ELF-1 (cell line): ENCODE data around the gene OXCT2.

Experiments
- DNase-seq: peaks from one replicate; pipeline ENCODE4 v3.0.0-alpha.2; 2016; ENCODE audit warnings: low read depth, low spot score

OXCT2 gene

DNA sequence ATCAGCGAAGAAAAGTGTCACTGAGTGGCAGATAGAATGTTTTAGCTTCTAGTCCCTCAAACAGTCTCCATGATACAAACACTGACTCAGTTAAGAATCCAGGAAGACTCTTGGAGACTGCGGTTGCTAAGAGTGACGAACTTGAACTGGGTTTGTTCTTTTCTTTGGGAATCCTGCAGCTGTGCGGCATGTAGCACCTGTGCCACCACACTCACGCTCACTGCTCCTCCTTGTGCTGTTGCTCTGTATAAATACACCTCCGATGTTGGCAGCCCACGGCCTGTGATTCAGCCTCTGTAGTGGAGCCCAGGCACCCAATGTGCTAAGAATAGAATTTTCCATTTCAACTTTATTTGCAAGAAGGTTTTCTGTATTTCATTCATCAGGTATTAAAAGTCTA, 38.0 kb downstream of the OXCT2 start:
- DNase-seq = no peak

DNA sequence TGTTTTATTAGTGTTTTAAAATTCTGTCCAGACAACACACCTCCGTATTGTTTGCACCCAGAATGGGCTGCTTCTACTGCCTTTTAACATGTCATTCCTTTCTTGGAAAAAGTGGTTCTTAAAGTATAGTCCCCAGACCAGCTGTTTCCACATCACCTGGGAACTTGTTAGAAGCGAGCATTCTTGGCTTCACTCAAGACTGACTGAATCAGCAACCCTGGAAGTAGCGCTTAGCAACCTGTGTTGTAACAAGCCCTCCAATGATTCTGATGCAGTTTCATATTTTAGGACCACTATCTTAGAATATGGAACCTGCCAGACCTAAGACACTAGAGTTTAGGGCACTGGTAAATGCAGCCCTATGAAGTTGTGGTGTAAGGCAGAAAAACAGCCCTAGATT, 38.4 kb downstream of the OXCT2 start:
- no peak for DNase-seq

DNA sequence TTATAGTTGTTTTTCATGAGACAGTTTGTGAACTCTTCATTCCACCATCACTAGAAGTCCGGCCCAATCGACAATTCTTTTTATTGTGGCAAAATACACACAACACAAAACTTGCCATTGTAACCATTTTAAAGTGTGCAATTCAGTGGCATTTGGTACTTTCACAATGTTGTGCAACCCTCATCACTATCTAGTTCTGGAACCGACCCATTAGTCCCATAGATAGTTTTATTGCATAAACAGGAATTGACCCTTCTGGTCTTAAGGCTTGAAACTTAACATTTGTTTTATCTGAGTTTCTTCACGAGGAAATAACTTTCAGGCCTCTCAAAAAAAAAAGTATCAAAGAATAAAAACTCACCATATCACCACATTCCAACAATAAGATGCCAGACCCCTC, 41.3 kb downstream of the OXCT2 start:
- no peak for DNase-seq

DNA sequence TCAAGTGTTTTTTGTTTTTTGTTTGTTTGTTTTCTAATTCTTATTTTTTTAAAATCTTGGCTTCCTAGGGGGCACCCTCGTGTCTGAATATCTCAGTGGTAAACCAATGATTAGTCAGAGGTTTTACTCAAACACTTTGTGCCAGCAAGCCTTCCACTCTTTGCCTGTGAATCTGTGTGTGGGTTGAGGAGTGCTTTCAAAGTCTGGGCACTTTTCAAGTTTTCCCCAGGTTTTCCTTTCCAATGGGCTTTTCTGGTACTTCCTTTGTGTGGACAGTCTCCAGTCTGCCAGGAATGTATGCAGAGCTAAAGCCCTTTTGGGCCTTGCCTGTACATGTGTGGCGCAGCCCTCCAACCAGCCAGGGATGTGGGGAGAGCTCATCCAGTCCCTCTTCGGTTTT, 42.1 kb downstream of the OXCT2 start:
- no peak for DNase-seq

DNA sequence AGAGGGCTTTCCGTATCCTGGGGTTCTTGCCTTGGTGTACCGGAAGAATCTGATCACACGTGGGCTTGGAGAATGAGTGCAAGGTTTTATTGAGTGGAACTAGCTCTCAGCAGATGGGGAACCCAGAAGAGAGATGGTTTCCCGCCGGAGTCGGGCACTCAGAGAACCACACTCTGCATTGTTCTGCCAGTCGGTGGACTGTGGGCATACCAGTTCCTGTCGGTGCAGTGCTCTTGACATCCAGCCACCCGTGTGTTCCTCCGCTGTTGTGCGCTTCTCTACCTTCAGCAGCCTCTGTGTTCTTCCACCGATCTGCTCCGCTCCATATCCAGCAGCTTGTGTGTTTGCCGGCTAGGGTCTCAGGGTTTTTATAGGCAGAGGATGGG, 43.2 kb downstream of the OXCT2 start:
- no peak for DNase-seq

DNA sequence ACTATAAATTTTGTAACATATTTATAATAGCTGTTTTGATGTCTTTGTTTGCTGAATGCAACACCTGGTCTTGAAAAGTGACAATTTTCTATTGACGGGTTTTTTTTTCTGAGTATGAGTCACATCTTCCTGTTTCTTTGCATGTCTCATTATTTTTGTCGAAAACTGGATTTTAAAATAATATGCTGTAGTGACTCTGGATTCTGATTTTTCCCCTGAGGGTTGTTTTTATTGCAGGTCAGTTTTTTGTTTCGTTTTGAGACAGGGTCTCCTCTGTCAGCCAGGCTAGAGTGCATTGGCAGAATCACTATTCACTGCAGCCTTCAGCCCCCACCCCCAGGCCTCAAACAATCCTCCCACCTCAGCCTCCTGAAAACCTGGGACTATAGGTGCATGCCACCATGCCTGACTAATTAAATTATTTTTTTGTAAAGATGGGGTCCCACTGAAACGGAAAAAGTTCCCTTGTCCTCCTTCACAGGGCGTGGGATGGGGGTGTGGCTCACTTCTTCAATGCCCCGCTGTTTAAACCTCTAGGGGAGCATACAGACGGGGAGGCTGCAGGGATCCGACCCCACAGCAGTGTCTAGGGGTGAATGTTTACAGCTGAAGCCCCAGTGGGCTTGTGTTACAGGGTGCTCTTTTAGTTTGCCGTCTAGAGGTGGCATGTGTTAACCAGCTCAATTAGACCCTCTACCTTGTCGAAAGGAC, 43.8 kb downstream of the OXCT2 start:
- no peak for DNase-seq

DNA sequence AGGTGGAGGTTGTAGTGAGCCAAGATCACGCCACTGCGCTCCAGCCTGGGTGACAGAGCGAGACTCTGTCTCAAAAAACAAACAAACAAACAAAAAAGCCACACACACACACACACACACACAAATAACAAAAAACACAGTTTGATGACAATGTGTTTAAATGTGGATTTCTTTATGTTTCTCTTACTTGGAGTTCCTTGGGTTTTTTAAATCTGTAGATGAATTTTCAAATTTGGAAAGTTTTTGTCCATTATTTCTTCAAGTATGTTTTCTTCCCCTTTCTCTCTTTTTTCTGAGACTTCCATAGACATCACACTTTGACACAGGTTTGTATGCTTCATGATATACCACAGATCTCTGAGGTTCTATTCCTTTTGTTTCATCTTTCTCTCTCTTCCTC, 44.5 kb downstream of the OXCT2 start:
- no peak for DNase-seq

DNA sequence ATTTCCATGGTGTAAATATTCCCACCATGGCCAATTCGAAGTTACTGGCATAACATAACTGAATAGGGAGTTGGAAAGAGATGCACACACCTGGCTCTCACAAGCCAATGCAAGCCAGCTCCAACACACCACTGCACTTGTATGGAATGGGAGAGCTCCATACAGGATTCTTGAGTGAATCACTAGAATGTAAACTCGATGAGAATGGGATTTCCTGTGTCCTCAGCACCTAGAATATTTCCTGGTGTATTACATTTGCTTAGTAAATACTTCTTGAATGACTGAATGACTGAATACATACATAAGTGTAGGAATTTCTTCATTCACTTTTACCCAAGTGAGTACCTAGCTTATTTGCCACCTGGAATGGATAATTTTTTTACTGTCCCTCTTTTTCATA, 48.7 kb downstream of the OXCT2 start:
- no peak for DNase-seq

DNA sequence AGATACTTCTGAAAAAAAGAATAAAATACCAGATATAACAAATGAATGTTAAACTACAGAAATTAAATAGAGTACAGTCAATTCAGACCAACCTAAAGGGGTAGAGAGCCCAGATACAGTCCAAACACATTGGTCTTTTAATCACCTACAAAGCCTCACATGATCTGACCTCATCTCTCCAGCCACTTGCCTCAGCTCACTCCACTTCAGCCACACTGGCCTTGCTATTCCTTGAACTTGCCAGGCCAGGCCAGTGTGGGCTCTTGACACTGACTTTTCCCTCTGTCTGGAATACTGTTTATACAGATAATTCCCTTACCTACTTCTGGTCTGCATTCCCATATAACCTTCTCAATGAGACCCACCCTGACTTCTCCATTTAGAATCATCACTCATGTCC, 49.5 kb downstream of the OXCT2 start:
- DNase-seq = no peak

DNA sequence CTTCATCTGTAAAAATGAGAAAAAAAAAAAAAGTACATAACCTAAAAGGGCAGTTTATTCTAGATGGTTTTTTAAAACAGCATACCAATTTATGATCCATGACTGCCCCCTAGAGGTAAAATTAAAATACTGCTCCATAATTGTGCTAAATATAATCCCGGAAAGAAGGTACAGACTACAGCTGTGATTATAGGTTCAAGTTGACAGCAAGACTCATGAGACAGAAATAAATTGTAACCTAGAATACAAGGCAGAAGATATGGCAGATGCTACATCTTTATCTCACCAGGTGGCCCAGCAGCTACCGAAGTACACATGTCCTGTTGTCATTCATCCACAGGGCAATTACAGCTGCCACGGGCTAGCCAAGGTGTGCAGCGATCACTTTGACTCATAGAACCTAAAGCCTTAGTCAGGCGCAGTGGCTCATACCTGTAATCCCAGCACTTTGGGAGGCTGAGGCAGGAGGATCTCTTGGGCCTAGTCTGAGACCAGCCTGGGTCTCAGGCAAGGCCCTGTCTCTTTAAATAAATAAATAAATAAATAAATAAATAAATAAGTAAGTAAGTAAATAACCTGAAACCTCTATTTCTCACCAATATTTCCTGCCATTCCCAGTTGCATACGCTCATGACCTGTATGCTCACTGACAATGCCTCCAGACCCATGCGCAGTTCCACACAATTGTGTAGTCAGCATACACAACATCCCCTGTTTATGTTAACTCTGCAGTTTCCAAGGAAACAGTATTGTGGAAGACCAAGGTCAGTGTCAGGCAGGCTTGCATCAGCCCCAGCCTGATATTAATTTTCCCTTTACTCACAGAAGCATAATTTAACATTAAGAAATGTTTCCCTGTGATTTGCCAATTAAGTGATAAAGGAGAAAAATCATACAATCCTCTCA, 50.8 kb downstream of the OXCT2 start:
- no peak for DNase-seq
